Measurements from ENCODE around the gene LMBR1.
A peak's percentile ranks its signal among the peaks of the same experiment; 100 is the strongest.
"Not testable (repeated sequence)": the region's sequence is repeated elsewhere in the genome, so short reads cannot be mapped to it uniquely, and the experiment has no call there.

LMBR1 gene

GRCh38 chr7:156906200-156906649 lies 13.2 kb upstream of the LMBR1 start:
- no peak for DNase-seq

- DNase-seq: no peak
Measured at GRCh38 chr7:156903232-156903909, 10.4 kb upstream of the LMBR1 start.

- DNase-seq: not testable (repeated sequence)
Measured at GRCh38 chr7:156900093-156900492, 7.1 kb upstream of the LMBR1 start.

- DNase-seq: no peak
Measured at GRCh38 chr7:156898938-156899337, 6.0 kb upstream of the LMBR1 start.

GRCh38 chr7:156897673-156898072 lies 4.7 kb upstream of the LMBR1 start:
- DNase-seq: no peak

GRCh38 chr7:156896388-156897022 lies 3.5 kb upstream of the LMBR1 start:
- no peak for DNase-seq

- no peak for DNase-seq
Measured at GRCh38 chr7:156895024-156895780, 2.2 kb upstream of the LMBR1 start.

- DNase-seq: peak; percentile 40
Measured at GRCh38 chr7:156892081-156892800, 742 bp downstream of the LMBR1 start.

GRCh38 chr7:156889746-156890145 lies 3.2 kb downstream of the LMBR1 start:
- no peak for DNase-seq

- DNase-seq: peak; percentile 31
Measured at GRCh38 chr7:156889089-156889488, 3.9 kb downstream of the LMBR1 start.

GRCh38 chr7:156886020-156886795 lies 6.8 kb downstream of the LMBR1 start:
- no peak for DNase-seq

- DNase-seq: no peak
Measured at GRCh38 chr7:156881679-156882078, 11.3 kb downstream of the LMBR1 start.

- no peak for DNase-seq
Measured at GRCh38 chr7:156875766-156876165, 17.2 kb downstream of the LMBR1 start.

GRCh38 chr7:156868363-156868762 lies 24.6 kb downstream of the LMBR1 start:
- DNase-seq: not testable (repeated sequence)

GRCh38 chr7:156865493-156865892 lies 27.5 kb downstream of the LMBR1 start:
- DNase-seq: no peak

GRCh38 chr7:156862022-156862421 lies 31.0 kb downstream of the LMBR1 start:
- not testable (repeated sequence) for DNase-seq

GRCh38 chr7:156861212-156861611 lies 31.8 kb downstream of the LMBR1 start:
- no peak for DNase-seq

GRCh38 chr7:156860099-156860498 lies 32.9 kb downstream of the LMBR1 start:
- not testable (repeated sequence) for DNase-seq

GRCh38 chr7:156858523-156858922 lies 34.5 kb downstream of the LMBR1 start:
- DNase-seq: no peak

GRCh38 chr7:156857757-156858156 lies 35.2 kb downstream of the LMBR1 start:
- no peak for DNase-seq

GRCh38 chr7:156854654-156855053 lies 38.3 kb downstream of the LMBR1 start:
- DNase-seq: no peak

GRCh38 chr7:156848979-156849378 lies 44.0 kb downstream of the LMBR1 start:
- DNase-seq: no peak

Data from NCI-H1092 treated with DMSO at 0.1 percent for 48 hours (cell line).